HEK293 (cell line): Measurements from ENCODE around the gene IGFL1.

Experiments
- CTCF ChIP-seq: fragments of 450-650 bp; formaldehyde crosslinking; IDR thresholded peaks from 2 replicates; pipeline ENCODE4 v1.5.1; 2016; ENCODE audit warnings: missing biosample characterization, missing genetic modification characterization
- REST ChIP-seq: fragments of 450-650 bp; formaldehyde crosslinking; IDR thresholded peaks from 2 replicates; pipeline ENCODE4 v1.5.1; 2016; ENCODE audit warnings: missing biosample characterization, missing genetic modification characterization
- SALL2 ChIP-seq: fragments of 450-650 bp; formaldehyde crosslinking; IDR thresholded peaks from 2 replicates; pipeline ENCODE4 v1.5.0; 2017; ENCODE audit warnings: missing biosample characterization, mild to moderate bottlenecking, missing genetic modification characterization, borderline replicate concordance

DNA sequence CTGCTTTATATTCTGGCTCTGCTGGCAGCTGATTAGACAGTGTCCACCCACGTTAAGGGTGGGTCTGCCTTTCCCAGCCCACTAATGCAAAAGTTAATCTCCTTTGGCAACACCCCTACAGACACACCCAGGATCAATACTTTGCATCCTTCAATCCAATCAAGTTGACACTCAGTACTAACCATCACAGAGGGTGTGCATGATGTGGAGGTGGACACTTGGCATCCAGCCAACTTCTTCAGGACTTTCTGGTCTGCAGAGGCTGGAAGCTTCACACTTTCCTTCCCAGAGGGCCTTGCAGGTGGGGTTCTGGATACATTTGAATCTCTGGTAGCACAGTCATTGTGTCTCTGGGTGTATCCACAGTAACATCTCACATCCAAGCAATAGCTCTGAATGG lies 18.9 kb upstream of the IGFL1 start:
- TF ChIP-seq CTCF (tag by site-specific recombination) (no peak), SALL2 (tag by site-specific recombination) (no peak), REST (tag by site-specific recombination) (no peak)
